Measurements from ENCODE around the gene DRD4. TPM values are rescaled to one million over a fixed set of nuclear protein-coding genes. Genes with fewer than 3 reads are reported as not detected.

Gene DRD4
- total and polyA plus RNA-seq, 3 experiments from 2014 or later, result 0.22 to 0.31 TPM; not detected in 1

- Histone ChIP-seq H3K4me1 (ENCODE audit: insufficient read depth, low read length) (peaks cover 18% of the 10 kb centered on the region), H3K9me3 (ENCODE audit: low read length) (no peaks in the 10 kb centered on the region), H3K4me3 (ENCODE audit: low read length) (no peak overlapping the region), H3K27ac (ENCODE audit: low read depth, low read length) (peak overlapping the region; percentile 14), H3K27me3 (ENCODE audit: insufficient read depth, low read length, poor library complexity, severe bottlenecking) (no peaks in the 10 kb centered on the region), H3K36me3 (ENCODE audit: insufficient read depth, low read length) (peaks cover 26% of the 10 kb centered on the region)
- Mint-ChIP-seq H3K27ac (peak overlapping the region; percentile 75 to 98 (median 87)), H3K4me1 (peaks cover 0 to 29% (median 10%) of the 10 kb centered on the region in 3 donors), H3K27me3 (no peaks in the 10 kb centered on the region), H3K36me3 (peaks cover 0 to 62% (median 2%) of the 10 kb centered on the region in 3 donors), H3K4me3 (peak overlapping the region in 3 of 7 donors; percentile 23 to 68 (median 24)), H3K9me3 (no peaks in the 10 kb centered on the region)
- ChIA-PET CTCF (interaction anchor here (1.5 kb wide), 1 partner anchor 10 kb away, joined by 5 read pairs; no protein-coding TSS in a partner anchor), POLR2A (interaction anchor here (1.1 kb wide), 1 partner anchor 21 kb away, joined by 3 read pairs; no protein-coding TSS in a partner anchor)
- DNase-seq, result no peak
Observed at GRCh38 chr11:612201-612960, 24.7 kb upstream of the DRD4 start.

GRCh38 chr11:612961-613300 lies 24.1 kb upstream of the DRD4 start:
- no peak for DNase-seq
- peak overlapping the region; percentile 14 for H3K27ac ChIP-seq (ENCODE audit: low read depth, low read length)
- Mint-ChIP-seq H3K27ac (peak overlapping the region in 7 of 8 donors; percentile 3 to 98 (median 86)), H3K4me3 (no peak overlapping the region), H3K27me3 (no peaks in the 10 kb centered on the region), H3K36me3 (peaks cover 0 to 57% (median 2%) of the 10 kb centered on the region in 3 donors), H3K4me1 (peaks cover 0 to 29% (median 10%) of the 10 kb centered on the region in 3 donors), H3K9me3 (no peaks in the 10 kb centered on the region)
- POLR2A ChIA-PET, result no interaction called here
- no peaks in the 10 kb centered on the region for H3K9me3 ChIP-seq (ENCODE audit: low read length)
- CTCF ChIA-PET, result interaction anchor here (0.9 to 1.8 kb wide), 4 partner anchors 11 to 153 kb away, joined by 3 to 9 read pairs (median 4); no protein-coding TSS in a partner anchor
- H3K27me3 ChIP-seq (ENCODE audit: insufficient read depth, low read length, poor library complexity, severe bottlenecking), result no peaks in the 10 kb centered on the region
- H3K4me1 ChIP-seq (ENCODE audit: insufficient read depth, low read length), result peaks cover 18% of the 10 kb centered on the region
- H3K36me3 ChIP-seq (ENCODE audit: insufficient read depth, low read length), result peaks cover 26% of the 10 kb centered on the region
- H3K4me3 ChIP-seq (ENCODE audit: low read length), result no peak overlapping the region

GRCh38 chr11:613369-613968 lies 23.6 kb upstream of the DRD4 start:
- Mint-ChIP-seq H3K36me3 (peaks cover 0 to 52% (median 2%) of the 10 kb centered on the region in 3 donors), H3K27ac (peak overlapping the region in 7 of 8 donors; percentile 37 to 92 (median 78))
- POLR2A ChIA-PET, result interaction anchor here (0.7 to 1.2 kb wide), 3 partner anchors 37 to 113 kb away, joined by 3 to 6 read pairs (median 4); partner anchors contain the start of genes PHRF1 and RNH1

GRCh38 chr11:614021-614622 lies 22.9 kb upstream of the DRD4 start:
- H3K9me3 ChIP-seq (ENCODE audit: low read length), result no peaks in the 10 kb centered on the region
- no peaks in the 10 kb centered on the region for H3K27me3 Mint-ChIP-seq
- CTCF ChIA-PET, result interaction anchor here (1.5 to 1.8 kb wide), 2 partner anchors 59 to 152 kb away, joined by 4 to 9 read pairs; no protein-coding TSS in a partner anchor
- peaks cover 26% of the 10 kb centered on the region for H3K36me3 ChIP-seq (ENCODE audit: insufficient read depth, low read length)
- H3K4me1 Mint-ChIP-seq, result peaks cover 0 to 29% (median 10%) of the 10 kb centered on the region in 3 donors
- no peak overlapping the region for H3K4me3 ChIP-seq (ENCODE audit: low read length)
- H3K27ac ChIP-seq (ENCODE audit: low read depth, low read length), result peak overlapping the region; percentile 57
- H3K4me3 Mint-ChIP-seq, result peak overlapping the region; percentile 69 to 85 (median 75)
- H3K36me3 Mint-ChIP-seq, result peaks cover 0 to 47% (median 2%) of the 10 kb centered on the region in 3 donors
- POLR2A ChIA-PET, result interaction anchor here (0.7 to 2.0 kb wide), 4 partner anchors 38 to 112 kb away, joined by 3 to 11 read pairs (median 5); partner anchors contain the start of genes PHRF1 and RNH1
- H3K27me3 ChIP-seq (ENCODE audit: insufficient read depth, low read length, poor library complexity, severe bottlenecking), result no peaks in the 10 kb centered on the region
- DNase-seq, result no peak
- peak overlapping the region; percentile 68 to 88 (median 78) for H3K27ac Mint-ChIP-seq
- H3K4me1 ChIP-seq (ENCODE audit: insufficient read depth, low read length), result peaks cover 18% of the 10 kb centered on the region
- no peaks in the 10 kb centered on the region for H3K9me3 Mint-ChIP-seq

More at GRCh38 chr11:613369-613968, 23.6 kb upstream of the DRD4 start:
- CTCF ChIA-PET, result interaction anchor here (0.9 to 1.8 kb wide), 4 partner anchors 11 to 152 kb away, joined by 3 to 9 read pairs (median 4); no protein-coding TSS in a partner anchor
- Histone ChIP-seq H3K27ac (ENCODE audit: low read depth, low read length) (peak overlapping the region; percentile 57), H3K4me3 (ENCODE audit: low read length) (no peak overlapping the region), H3K4me1 (ENCODE audit: insufficient read depth, low read length) (peaks cover 18% of the 10 kb centered on the region), H3K36me3 (ENCODE audit: insufficient read depth, low read length) (peaks cover 26% of the 10 kb centered on the region), H3K27me3 (ENCODE audit: insufficient read depth, low read length, poor library complexity, severe bottlenecking) (no peaks in the 10 kb centered on the region), H3K9me3 (ENCODE audit: low read length) (no peaks in the 10 kb centered on the region)
- peak; percentile 42 to 90 (median 79) for DNase-seq
- Mint-ChIP-seq H3K9me3 (no peaks in the 10 kb centered on the region), H3K4me3 (peak overlapping the region in 2 of 7 donors; percentile 75 to 80), H3K27me3 (no peaks in the 10 kb centered on the region), H3K4me1 (peaks cover 0 to 29% (median 10%) of the 10 kb centered on the region in 3 donors)

GRCh38 chr11:614623-615503 lies 22.2 kb upstream of the DRD4 start:
- peak overlapping the region; percentile 88 to 97 (median 93) for H3K4me3 Mint-ChIP-seq
- no peak for DNase-seq
- Histone ChIP-seq H3K36me3 (ENCODE audit: insufficient read depth, low read length) (peaks cover 26% of the 10 kb centered on the region), H3K4me3 (ENCODE audit: low read length) (peak overlapping the region; percentile 90), H3K27me3 (ENCODE audit: insufficient read depth, low read length, poor library complexity, severe bottlenecking) (no peaks in the 10 kb centered on the region), H3K27ac (ENCODE audit: low read depth, low read length) (peak overlapping the region; percentile 87), H3K9me3 (ENCODE audit: low read length) (no peaks in the 10 kb centered on the region), H3K4me1 (ENCODE audit: insufficient read depth, low read length) (peaks cover 18% of the 10 kb centered on the region)
- H3K27ac Mint-ChIP-seq, result peak overlapping the region; percentile 86 to 98 (median 92)
- H3K9me3 Mint-ChIP-seq, result no peaks in the 10 kb centered on the region
- CTCF ChIA-PET, result interaction anchor here (1.8 kb wide), 1 partner anchor 60 kb away, joined by 9 read pairs; no protein-coding TSS in a partner anchor
- H3K27me3 Mint-ChIP-seq, result no peaks in the 10 kb centered on the region
- peaks cover 0 to 43% (median 2%) of the 10 kb centered on the region in 3 donors for H3K36me3 Mint-ChIP-seq
- peaks cover 0 to 29% (median 10%) of the 10 kb centered on the region in 3 donors for H3K4me1 Mint-ChIP-seq
- POLR2A ChIA-PET, result interaction anchor here (0.6 to 2.0 kb wide), 4 partner anchors 27 to 60 kb away, joined by 3 to 11 read pairs (median 4); partner anchors contain the start of gene PHRF1

GRCh38 chr11:615504-616319 lies 21.4 kb upstream of the DRD4 start, which contains the start of gene IRF7:
IRF7 (minus strand) TSS chr11:615950; CDS start chr11:615364, 586 bp downstream.
- H3K4me1 Mint-ChIP-seq, result peaks cover 0 to 29% (median 10%) of the 10 kb centered on the region in 3 donors
- no peaks in the 10 kb centered on the region for H3K9me3 Mint-ChIP-seq
- H3K36me3 ChIP-seq (ENCODE audit: insufficient read depth, low read length), result peaks cover 23% of the 10 kb centered on the region
- H3K4me3 Mint-ChIP-seq, result peak within 1 kb of the TSS; percentile 88 to 97 (median 93)
- no peaks in the 10 kb centered on the region for H3K9me3 ChIP-seq (ENCODE audit: low read length)
- peak; percentile 81 to 89 (median 86) for DNase-seq
- H3K36me3 Mint-ChIP-seq, result peaks cover 0 to 36% (median 2%) of the 10 kb centered on the region in 3 donors
- H3K27ac Mint-ChIP-seq, result peak within 1 kb of the TSS; percentile 86 to 98 (median 92)
- ChIA-PET POLR2A (interaction anchor here (0.6 to 2.0 kb wide), 11 partner anchors 15 to 110 kb away, joined by 3 to 11 read pairs (median 4); partner anchors contain the start of gene PHRF1), CTCF (interaction anchor here (1.2 kb wide), 1 partner anchor 40 kb away, joined by 3 read pairs; no protein-coding TSS in a partner anchor)
- no peaks in the 10 kb centered on the region for H3K27me3 Mint-ChIP-seq
- H3K4me1 ChIP-seq (ENCODE audit: insufficient read depth, low read length), result peaks cover 18% of the 10 kb centered on the region
- no peaks in the 10 kb centered on the region for H3K27me3 ChIP-seq (ENCODE audit: insufficient read depth, low read length, poor library complexity, severe bottlenecking)
- H3K4me3 ChIP-seq (ENCODE audit: low read length), result peak within 1 kb of the TSS; percentile 90
- peak within 1 kb of the TSS; percentile 87 for H3K27ac ChIP-seq (ENCODE audit: low read depth, low read length)
